Measurements from ENCODE around the gene PALS1. TPM values are rescaled to one million over a fixed set of nuclear protein-coding genes. Genes with fewer than 3 reads are reported as not detected.

PALS1 gene
- total RNA-seq, 4 donors from 2014 or later, result 15.5 to 24.1 (median 18.5) TPM

DNA sequence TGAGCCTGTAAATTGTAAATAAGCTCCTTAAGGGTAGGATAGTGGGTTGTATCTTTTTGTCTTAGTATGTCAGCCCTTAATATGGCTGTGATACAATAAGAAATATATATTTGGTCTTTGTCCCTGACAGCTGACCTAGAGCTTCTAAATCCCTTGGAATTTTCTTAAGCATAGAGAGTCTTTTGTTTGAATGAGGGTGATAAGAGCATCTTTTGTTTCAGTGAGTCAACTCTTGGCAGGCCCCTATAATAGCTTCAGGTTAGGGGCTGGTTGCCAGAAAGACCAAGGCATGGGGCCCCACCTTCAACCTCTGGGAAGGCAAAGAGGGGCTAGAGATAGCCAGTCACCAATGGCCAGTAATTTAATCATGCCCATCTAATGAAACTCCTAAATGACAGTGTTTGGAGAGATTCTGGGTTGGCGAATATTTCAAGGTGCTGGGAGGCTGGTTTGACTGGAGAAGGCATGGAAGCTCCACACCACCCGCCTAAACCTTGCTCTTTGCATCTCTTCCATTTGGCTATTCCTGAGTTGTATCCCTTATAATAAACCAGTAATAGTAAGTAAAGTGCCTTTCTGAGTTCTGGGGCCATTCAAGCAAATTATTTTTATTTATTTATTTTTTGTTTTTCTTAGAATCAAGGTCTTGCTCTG is 10.5 kb downstream of the PALS1 start:
- intact Hi-C loops (cut with DNase I; ENCODE audit: low total_unique reads) (no loop called here), in situ Hi-C loops (cut with MboI; ENCODE audit: low sequenced_read_pairs in 4 of 4) (no loop called here)
- Histone ChIP-seq H3K9me3 (no peaks in the 10 kb centered on the region), H3K36me3 (no peaks in the 10 kb centered on the region), H3K4me1 (peaks cover 10 to 24% of the 10 kb centered on the region in 2 donors), H3K27ac (no peak overlapping the region), H3K4me3 (no peak overlapping the region), H3K27me3 (no peaks in the 10 kb centered on the region)
- ATAC-seq (no peak), DNase-seq (no peak)
- TF ChIP-seq POLR2A (IDR thresholded peaks at IDR 0.05), result no peak
- TF ChIP-seq, protein P1, sequence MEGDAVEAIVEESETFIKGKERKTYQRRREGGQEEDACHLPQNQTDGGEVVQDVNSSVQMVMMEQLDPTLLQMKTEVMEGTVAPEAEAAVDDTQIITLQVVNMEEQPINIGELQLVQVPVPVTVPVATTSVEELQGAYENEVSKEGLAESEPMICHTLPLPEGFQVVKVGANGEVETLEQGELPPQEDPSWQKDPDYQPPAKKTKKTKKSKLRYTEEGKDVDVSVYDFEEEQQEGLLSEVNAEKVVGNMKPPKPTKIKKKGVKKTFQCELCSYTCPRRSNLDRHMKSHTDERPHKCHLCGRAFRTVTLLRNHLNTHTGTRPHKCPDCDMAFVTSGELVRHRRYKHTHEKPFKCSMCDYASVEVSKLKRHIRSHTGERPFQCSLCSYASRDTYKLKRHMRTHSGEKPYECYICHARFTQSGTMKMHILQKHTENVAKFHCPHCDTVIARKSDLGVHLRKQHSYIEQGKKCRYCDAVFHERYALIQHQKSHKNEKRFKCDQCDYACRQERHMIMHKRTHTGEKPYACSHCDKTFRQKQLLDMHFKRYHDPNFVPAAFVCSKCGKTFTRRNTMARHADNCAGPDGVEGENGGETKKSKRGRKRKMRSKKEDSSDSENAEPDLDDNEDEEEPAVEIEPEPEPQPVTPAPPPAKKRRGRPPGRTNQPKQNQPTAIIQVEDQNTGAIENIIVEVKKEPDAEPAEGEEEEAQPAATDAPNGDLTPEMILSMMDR (IDR thresholded peaks at IDR 0.05 in 4 of 5, conservative IDR thresholded peaks at IDR 0.05 in 1 of 5), result no peak

DNA sequence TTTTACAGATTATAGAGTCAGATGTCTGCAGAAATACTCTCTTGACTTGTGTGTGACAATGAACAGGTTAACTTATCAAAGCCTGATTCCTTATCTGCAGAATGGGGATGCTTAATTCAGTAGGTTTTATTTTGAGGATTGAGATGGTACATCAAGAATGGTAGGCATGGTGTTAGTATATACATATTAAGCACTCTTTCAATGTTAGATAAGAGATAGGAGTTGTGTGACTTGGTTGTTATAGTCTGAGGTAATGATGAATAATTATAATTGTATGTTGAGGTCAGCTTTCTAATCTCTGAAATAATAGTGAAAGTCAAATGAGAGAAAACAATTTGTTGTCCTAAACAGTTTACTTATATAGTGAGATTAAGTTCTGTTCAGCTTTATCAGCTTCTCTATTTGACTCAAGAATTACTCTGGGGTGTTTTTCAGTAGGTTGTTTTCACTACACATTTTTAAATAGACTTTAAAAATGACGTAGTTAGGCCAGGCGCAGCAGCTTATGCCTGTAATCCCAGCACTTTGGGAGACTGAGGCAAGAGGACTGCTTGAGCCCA is 11.9 kb downstream of the PALS1 start:
- H3K4me3 ChIP-seq, result no peak overlapping the region
- intact Hi-C loops (cut with DNase I; ENCODE audit: low total_unique reads) (no loop called here), in situ Hi-C loops (cut with MboI; ENCODE audit: low sequenced_read_pairs in 4 of 4) (no loop called here)
- H3K36me3 ChIP-seq, result no peaks in the 10 kb centered on the region
- peaks cover 0 to 14% of the 10 kb centered on the region in 2 donors for H3K4me1 ChIP-seq
- H3K9me3 ChIP-seq, result no peaks in the 10 kb centered on the region
- TF ChIP-seq, protein P1 (IDR thresholded peaks at IDR 0.05 in 4 of 5, conservative IDR thresholded peaks at IDR 0.05 in 1 of 5), result no peak
- no peak for TF ChIP-seq POLR2A (IDR thresholded peaks at IDR 0.05)
- H3K27ac ChIP-seq, result no peak overlapping the region
- DNase-seq (no peak), ATAC-seq (no peak)
- no peaks in the 10 kb centered on the region for H3K27me3 ChIP-seq

DNA sequence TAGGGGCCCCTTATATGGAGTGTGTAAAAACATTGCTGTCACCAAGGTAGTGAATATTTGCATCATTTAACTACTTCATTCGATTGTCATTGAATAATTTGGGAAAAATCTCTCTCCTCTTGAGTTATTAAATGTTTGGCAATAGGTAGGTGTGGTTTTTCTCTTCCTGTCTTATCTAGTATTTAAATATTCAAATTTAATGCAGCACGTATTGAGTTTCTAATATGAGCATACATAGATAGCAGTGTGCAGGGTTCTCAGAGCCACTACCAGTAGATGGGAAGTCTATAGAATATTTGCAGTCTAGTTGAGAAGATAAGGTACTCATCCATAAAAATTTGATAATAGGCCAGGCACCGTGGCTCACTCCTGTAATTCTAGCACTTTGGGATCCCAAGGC is 16.7 kb downstream of the PALS1 start:
- intact Hi-C loops (cut with DNase I; ENCODE audit: low total_unique reads) (no loop called here), in situ Hi-C loops (cut with MboI; ENCODE audit: low sequenced_read_pairs in 4 of 4) (no loop called here)
- H3K9me3 ChIP-seq, result no peaks in the 10 kb centered on the region
- peaks cover 18 to 23% of the 10 kb centered on the region in 2 donors for H3K4me1 ChIP-seq
- no peak for ATAC-seq
- H3K27me3 ChIP-seq, result no peaks in the 10 kb centered on the region
- H3K36me3 ChIP-seq, result no peaks in the 10 kb centered on the region
- TF ChIP-seq POLR2A (IDR thresholded peaks at IDR 0.05), result no peak
- TF ChIP-seq, protein P1 (IDR thresholded peaks at IDR 0.05 in 4 of 5, conservative IDR thresholded peaks at IDR 0.05 in 1 of 5), result no peak
- DNase-seq, result no peak
- H3K27ac ChIP-seq, result no peak overlapping the region
- H3K4me3 ChIP-seq, result no peak overlapping the region

DNA sequence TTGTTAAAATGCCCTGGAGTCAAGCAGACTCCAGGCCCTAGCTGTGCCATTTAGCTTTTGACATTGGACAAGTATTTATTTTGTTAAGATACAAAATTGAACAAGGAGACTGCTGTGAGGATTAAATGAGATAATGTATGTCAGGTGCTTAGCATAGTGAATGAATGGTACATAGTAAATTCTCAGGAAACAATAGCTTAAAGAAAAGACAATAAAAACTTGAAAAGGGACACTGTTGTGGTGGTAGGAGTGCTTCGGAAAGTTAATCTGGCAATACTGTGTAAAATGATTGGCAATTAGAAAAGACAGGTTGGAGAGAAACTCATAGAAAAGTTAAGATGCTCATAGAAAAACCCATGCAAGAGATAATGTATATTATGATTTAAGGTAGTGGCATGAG is 19.7 kb downstream of the PALS1 start:
- ATAC-seq (no peak), DNase-seq (no peak)
- peaks cover 28 to 34% of the 10 kb centered on the region in 2 donors for H3K4me1 ChIP-seq
- TF ChIP-seq POLR2A (IDR thresholded peaks at IDR 0.05), result no peak
- TF ChIP-seq, protein P1 (IDR thresholded peaks at IDR 0.05 in 4 of 5, conservative IDR thresholded peaks at IDR 0.05 in 1 of 5), result no peak
- no peak overlapping the region for H3K27ac ChIP-seq
- in situ Hi-C loops (cut with MboI; ENCODE audit: low sequenced_read_pairs in 4 of 4), result no loop called here
- no peaks in the 10 kb centered on the region for H3K36me3 ChIP-seq
- H3K27me3 ChIP-seq, result no peaks in the 10 kb centered on the region
- intact Hi-C loops (cut with DNase I; ENCODE audit: low total_unique reads), result no loop called here
- no peaks in the 10 kb centered on the region for H3K9me3 ChIP-seq
- no peak overlapping the region for H3K4me3 ChIP-seq
